ENCODE data around the gene CHST14.
A peak's percentile ranks its signal among the peaks of the same experiment; 100 is the strongest.
"Not testable (repeated sequence)": the region's sequence is repeated elsewhere in the genome, so short reads cannot be mapped to it uniquely, and the experiment has no call there.

Gene CHST14

DNA sequence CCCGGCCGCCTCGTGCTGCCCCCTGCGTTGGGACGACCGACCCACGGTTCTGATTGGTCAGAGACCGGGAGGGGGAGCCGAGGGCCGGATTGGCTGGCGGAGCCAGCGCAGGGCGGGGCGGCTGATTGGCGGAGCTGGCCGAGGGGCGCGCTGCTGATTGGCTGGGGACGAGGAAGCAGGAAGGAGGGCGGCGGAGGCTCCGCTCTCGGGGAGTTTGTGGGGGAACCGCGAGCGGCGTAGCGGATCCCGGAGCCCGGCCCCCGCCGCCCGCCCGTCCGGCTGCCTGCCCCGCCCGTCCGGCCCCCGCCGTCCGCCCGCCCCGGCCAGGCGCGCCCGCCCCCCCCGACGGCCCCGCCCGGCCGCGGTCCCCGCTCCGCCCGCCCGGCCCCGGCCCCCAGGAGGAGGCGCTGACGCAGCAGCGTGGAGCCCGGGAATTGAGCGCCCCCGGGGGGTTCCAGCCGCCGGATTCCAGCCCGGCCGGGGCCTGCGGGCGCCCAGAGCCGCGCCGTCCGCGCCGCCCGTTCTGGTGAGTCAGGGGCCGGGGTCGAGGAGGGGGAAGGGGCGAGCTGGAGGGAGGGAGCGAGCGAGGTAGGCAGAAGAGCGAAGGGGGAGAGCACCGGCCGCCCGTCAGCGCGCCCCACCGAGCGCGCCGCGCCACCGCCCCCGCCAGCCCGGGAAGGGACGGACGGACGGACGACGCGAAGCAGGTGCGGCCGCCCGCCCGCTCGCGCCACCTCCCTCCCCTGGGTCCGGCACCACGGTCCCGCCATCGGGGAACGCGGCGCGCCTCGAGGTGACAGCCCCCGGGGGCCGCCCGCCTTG, 29.8 kb upstream of the CHST14 start, which contains the start of gene BAHD1:
TSS of gene BAHD1 (plus strand) at position 211 of the 822 bp plus-strand sequence. CDS start 17,512 bp downstream, outside the sequence.
- DNase-seq: peak; percentile 93

DNA sequence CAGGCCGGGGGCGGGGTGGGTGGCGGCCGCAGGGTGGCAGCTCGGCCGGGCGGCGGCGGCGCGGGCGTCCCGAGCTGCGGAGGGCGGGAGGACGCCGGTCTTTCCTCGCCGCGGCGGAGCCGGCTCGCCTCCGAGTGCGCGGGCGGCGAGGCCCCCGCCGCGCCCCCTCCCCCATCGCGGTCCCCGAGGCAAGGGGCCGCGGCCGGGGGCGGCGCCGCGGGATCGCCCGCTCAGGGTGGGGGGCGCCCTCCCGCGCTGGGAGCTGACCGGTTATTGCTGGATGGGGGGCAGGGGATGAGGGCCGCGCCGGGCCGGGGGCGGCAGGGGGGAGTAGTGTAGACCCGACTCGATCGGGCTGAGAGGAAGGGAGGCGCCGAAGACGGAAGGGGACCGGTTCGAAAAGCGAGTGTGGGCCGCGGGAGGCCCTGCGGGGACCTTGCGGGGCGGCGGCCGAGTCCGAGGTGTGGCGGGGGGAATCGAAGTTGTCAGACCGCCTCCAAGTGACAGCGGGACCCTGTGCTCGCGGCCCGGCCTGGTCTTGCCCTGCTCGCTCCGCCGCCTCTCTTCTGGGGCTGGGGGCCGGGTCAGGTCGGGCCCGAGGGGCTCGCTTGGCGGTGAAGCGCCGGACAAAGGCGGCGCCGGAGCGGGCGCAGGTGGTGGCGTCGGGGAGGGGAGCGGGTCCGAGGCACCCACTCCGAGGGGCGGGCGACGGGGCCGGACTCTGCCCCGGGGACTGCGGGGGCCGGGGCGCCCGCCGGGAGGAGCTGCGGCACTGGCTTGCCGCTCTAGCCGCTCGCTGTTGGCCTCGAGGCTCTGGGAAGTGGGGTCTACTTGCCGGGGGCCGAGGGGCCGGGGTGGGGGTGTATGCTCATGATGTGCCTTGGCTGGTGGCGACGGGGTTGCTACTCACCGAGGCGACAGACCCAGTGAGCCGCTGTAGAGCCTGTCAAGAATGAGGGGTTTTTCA, 28.9 kb upstream of the CHST14 start:
- DNase-seq: peak; percentile 1

DNA sequence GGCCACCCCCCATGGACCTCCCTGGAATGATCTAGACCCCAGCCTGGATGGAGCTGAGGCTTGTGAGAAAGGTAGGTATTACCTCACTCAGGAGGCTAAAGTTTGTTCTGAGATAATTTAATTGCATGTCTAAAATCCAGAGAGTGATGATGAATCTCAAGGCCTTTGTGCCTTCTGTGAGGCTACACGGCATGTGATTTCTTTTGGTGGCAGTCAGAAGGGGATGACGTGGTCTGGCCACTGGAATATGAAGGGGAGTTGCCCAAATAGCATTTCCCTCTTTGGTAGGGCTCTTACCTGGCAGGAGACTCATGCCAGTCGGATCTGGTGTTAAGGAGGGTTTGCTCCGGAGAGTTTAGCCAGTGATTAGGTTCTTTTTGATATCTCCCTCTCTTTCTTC, 27.5 kb upstream of the CHST14 start:
- no peak for DNase-seq

DNA sequence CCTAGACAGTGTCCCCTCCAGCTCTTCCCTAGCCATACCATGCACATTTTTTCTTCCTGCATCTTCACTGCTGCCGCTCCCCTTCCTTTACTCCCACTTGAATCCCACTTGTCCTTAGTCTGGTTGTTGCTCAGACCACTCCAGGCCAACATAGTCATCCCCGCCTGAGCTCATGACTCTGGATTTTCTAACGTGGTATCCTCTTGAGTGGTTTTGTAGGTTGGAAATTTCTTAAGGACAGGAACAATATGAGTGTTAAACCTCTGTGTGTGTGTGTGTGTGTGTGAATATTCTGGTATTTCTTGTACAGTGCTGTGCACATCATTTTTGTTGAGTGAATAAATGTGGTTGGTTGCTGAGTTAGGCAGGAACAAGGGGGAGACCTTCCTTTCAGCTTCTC, 26.9 kb upstream of the CHST14 start:
- DNase-seq: no peak

DNA sequence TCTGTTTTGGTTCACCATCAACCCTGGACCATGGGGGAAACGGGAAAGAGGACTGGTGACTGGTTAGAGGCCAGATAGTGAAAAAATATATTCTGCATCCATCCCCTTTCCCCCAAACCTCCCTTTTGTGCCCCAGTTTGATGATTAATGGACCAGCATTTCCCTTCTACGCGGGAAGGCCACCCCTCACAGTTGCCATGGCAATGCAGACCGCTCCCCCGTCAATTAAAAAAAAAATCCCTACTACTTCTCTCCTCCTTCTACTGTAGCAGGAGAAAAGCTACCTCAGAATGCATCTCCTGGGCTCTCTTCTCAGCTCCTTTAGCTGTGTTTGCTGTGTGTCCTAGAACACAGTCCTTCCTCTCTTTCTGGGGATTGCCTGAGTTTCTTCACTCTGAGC, 26.0 kb upstream of the CHST14 start:
- no peak for DNase-seq

DNA sequence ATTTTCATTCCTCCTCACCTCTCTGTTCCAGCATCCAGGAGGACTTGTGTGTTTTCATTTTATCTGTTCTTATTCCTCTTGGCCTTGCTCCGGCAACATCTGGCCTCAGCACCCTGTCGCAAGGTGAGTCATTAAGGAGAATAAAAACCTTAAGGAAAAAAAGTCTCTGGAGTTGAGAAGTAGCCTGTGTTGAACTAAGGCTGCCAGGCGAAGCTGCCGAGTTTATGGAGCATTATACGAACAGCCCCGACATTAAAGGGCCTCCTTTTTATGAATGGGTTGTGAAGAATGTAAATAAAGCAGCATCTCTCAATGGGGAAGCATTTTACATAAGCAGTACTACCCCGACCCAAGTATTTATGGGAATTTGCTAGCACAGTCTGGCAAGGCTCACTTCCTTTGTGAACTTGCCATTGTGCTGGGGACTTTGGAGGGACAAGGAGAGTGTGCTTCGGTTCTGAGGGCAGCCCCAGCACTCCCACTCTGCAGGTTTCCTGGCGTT, 25.3 kb upstream of the CHST14 start:
- no peak for DNase-seq

DNA sequence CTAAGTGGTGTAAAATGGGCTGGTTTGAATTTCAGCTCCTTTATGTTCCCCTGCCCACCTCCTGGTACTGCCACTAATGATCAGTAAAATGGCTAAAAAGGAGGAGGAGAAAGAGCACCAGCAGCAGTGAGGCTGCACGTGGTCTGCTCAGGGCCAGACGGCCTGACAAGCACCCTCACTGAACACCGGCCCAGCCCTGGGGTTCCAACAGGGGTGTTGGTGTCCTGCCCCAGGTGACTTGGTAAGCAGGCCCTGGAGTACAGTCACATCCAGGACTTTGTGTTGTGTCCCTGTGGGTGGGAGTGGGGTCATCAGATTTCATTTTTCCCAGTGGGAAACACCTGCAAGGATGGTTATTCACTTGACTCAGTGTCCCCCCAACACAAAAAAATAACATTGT, 24.6 kb upstream of the CHST14 start:
- DNase-seq: no peak

DNA sequence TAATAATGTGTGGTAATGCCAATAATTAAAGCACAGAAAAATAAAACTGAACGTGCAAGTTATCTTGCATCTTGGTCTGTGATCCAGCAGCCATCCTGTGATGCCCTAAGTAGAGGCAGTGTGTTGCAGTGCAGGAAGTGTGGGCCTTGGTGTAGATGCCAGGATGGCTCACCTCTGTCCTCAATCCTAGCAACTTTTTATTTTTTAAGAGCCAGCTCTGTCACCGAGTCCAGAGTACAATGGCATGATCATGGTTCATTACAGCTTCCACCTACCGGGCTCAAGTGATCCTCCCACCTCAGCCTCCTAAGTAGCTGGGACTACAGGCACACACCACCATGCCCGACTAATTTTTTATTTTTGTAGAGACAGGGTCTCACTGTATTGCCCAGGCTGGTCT, 22.4 kb upstream of the CHST14 start:
- DNase-seq: no peak

DNA sequence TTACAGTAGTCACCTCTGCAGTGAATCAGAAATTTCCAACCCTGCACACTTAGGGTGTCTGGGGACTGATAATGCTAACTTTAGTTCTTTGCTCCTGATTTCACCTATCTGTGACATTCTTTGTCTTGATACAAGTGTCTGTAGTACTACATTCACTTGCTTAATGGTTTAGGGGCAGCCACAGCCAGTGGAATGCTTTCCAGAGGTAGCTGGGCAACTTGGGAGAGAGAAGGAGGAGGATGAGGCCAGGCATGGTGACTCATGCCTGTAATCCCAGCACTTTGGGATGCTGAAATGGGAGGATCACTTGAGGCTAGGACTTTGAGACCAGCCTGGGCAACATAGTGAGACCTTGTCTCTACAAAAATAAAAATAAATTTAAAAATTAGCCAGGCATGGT, 21.5 kb upstream of the CHST14 start:
- no peak for DNase-seq

DNA sequence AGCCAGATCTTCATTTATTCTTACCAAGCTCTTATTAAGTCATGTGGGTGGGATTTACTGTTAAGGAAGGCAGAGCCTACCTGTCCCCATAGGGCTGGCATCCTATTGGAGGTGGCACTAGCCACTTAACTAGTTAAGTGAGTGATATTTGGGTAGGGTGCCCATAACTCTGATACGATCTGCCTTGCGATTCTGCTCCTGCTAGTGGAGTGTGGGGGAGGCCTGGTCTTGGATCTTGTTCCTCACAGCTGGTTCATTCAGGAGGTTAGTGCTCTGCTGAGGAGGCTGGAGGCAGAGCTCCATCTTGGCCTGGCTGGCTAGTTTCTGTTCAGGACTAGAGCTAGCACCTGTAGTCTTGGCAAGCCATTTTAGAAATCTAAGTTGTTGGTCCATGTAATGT, 20.7 kb upstream of the CHST14 start:
- no peak for DNase-seq

DNA sequence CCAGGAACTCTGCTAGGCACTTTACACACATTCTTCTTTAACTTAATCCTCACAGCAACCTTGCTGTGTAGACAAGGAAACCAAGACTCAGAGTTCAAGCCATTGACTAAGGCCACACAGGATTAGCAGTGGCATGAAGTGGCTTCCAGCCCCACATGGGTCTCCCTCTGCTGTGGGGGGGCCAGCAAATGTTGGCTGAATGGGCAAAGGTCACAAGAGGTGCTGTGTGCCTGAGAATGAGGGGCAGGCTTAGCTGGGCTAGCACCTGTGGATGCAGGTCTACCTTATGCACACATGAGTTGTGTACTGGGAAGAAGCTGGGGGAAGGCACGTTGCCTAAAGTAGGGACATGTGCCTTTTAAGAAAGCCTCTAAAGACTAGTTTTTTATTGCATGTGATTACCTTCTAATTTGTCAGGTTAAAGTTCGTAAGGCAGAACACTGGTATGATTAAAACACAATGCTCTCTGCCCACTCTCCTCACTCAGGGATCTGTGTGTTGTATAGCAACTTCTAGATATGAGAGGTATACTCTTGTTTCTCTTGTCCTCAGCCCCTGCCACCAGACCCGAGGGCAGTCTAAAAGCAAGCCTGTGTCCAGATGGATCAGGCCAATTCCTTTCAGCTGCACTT, 19.1 kb upstream of the CHST14 start:
- DNase-seq: no peak

DNA sequence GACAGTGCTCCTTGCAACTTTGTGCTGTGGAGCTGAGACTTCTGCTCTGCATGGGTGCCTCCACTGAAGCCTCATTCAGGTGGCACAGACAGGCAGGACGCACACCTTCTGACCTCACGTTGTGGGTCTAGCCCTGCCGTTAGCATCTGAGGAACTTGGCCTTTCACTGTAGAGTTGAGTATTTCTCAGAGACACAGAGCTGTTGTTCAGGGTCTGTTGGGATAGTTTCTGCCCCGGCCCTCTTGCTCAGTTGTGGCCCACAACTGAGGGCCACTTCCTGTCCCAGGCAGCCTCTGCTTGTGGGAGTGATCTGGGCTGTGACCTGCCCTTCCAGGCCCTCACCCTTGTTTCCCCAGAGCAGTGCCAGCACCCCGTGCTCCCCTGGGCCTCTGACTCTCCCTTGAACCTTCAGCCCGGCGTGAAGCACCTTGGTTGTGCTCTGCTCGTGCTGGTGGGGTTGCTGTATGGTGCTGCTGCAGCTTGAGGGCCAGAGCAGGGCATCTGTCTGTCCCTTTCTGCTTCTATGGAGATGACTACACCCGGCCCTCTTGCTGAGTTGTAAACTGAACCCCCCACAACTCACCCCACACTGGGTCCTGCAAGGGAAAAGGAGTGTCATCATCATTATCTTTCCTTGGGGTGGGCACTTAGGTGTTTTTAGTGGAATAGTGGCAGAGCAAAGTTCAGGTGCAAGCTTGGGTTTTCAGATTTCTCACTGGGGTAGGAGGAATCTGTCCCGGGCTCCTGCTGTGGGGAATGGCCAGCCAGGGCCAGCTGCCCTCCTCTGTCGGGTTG, 18.3 kb upstream of the CHST14 start:
- DNase-seq: no peak

DNA sequence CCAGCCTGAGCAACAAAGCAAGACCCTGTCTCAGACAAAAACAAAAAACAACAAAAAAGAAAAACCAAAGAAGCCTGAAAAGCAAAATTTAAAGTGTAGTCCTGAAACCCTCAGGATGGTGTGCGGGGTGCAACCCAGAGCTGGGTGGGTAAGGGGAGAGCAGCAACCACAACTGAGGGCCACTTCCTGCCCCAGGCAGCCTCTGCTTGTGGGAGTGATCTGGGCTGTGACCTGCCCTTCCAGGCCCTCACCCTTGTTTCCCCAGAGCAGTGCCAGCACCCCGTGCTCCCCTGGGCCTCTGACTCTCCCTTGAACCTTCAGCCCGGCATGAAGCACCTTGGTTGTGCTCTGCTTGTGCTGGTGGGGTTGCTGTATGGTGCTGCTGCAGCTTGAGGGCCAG, 16.8 kb upstream of the CHST14 start:
- DNase-seq: not testable (repeated sequence)

DNA sequence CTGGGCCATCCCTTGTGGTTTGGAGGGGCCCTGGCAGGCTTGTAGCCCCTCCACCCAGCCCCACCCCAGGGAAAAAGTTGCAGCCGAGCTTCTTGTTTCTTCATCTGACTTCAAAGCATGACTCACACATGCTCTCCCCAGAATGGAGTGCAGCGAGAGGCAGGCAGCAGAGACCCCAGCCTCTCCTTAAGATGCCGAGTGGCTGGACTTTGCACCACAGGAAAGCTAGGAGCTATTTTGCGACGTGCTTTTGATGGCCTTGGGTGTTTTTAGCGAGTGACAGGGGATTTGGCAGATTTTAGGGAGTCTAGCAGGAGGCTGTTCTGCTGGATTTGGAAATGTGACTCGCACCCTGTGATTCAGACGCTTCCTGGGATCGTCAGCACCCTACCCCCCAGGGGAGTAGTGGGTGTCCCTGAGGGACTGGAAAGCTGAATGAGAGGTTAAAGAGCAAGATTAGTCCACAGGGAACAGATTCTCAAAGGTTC, 15.8 kb upstream of the CHST14 start:
- no peak for DNase-seq

DNA sequence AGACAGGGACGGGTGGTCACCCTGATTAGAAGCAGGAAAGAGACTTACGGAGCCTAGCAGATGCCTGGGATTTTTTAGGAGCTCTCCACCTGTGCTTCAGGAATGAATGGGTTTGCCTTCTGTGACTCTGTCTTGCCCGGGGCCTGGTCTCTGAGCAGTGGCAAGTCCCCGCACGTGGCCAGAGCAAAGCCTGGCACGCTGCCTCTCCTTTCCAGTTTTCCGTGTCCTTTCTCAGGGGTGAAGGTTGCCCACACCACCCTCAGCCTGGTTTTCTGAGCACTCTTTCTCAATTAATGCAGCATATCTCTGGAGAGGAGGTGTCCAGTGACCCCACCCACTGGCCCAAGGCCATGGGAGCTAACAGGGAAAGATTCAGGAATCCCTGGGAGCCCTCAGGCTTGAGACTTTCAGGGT, 14.5 kb upstream of the CHST14 start:
- no peak for DNase-seq

DNA sequence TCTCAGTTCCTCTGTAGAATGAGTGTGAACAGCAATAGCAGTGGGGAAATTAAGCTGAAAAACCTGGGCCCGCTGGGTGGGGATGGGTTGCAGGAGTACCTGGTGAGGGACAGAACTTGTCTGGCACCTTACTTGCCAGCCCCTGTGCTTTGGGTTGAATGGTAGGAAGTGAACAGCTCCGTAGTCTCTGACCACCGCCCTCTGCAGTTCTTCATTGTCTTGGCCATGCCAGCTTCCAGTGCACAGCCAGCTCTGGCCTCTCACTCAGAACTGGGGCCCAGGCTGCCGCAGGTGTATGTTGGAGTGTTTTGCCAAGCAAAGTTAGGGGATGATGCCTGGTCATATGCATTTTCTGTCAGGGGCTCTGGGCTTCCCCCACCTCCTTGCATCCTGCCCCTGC, 14.0 kb upstream of the CHST14 start:
- no peak for DNase-seq

DNA sequence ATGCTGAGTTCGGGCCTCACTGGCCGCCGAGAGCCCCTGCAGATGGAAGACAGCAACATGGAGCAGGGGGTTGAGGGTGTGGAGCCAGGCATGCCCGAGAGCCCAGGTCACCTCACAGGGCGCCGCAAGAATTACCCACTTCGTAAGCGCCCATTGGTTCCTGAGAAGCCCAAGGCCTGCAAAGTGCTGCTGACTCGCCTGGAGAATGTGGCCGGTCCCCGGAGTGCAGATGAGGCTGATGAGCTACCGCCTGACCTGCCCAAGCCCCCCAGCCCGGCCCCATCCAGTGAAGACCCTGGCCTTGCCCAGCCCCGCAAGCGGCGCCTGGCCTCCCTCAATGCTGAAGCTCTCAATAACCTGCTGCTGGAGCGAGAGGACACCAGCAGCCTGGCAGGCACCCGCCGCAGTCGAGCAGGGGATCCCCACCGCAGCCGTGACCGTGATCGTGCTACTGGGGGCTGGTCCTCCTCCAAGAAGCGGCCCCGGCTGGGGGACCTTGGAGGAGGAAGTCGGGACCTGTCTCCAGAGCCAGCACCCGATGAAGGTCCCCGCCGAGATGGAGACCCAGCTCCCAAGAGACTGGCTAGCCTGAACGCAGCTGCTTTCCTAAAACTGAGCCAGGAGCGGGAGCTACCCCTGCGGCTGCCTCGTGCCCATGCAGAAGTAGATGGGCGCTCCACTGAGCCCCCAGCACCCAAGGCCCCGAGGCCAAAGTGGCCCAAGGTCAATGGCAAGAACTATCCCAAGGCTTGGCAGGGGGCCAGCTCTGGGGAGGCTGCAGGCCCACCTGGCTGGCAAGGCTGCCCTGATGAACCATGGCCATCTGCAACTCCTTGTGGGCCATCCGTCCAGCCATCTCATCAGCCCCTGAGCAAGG, 12.1 kb upstream of the CHST14 start:
- DNase-seq: no peak

DNA sequence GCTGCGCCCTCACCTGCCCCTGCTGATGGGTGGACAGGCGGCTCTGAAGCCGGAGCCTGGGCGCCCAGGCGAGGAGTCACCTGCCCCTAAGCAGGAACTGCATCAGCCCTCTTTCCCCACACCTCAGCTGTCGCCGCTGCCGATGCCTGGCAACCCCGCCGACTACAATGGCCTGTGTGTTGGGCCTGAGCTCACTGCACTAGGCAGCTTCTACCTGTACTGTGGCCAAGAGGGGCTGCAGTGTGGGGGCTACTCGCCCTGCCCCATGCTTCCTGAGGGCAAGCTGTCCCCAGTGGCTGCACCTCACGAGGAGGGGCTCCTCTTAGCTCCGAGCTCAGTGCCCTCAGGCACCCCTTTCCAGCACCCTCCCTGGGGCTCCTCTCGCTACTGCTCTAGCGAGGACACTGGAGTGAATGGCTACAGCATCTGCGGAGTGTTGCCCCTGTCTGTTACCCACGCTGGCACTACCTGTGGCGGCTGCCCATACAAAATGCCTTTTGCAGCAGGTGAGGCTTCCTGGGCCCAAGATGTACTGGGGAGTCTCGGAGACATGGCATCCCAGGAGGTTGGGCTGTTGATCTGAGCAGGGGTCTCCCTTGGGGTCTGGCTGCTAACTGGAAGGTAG, 11.3 kb upstream of the CHST14 start:
- DNase-seq: no peak

DNA sequence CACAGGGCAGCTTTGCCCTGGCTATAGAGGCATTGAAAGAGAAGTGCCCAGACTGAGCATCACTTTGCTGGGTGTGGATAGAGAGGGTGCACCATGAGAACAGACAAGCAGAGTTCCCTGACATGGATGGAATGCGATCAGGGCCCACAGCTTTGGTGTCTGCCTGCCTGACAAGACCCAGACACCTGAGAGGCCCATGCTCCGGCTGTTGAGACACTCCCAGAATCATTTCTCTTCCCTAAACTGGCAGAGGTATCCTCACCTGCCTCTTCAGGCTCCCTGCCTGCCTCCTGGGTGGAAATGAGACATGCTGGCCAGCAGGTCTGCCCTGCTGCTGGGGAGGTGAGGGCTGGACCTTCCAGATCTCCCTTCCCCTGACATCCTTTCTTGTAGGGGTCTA, 10.4 kb upstream of the CHST14 start:
- DNase-seq: no peak

DNA sequence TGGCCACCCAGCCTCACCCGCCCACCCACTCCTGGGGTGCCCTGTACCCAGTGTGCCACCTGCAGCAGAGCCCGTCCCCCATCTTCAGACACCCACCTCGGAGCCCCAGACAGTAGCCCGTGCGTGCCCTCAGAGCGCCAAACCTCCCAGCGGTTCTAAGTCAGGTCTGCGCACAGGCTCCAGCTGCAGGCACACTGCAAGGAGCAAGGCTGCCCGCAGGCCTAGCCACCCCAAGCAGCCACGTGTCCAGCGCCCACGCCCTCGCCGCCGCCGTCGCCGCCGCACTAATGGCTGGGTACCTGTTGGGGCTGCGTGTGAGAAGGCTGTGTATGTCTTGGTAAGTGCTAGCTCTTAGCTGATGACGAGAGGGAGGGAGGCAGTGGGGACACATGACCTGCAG, 8.8 kb upstream of the CHST14 start:
- DNase-seq: no peak

DNA sequence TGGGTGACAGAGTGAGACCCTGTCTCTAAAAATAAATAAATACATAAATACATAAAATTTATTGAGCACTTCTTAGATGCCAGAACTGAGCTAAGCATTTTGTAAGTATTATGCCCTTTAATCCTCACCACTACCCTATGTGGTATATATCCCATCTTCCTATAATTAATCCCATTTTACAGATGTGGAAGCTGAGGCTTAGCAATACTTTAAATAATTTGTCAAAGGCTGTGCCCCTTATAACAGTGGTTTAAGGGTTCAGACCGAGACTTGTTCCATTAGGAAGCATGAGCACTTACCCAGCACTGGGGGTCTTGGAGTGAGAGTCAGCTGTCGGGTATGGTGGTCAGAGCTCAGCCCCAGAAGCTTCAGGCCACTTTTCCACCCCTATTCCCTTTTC, 7.5 kb upstream of the CHST14 start:
- DNase-seq: no peak

Data from NCI-H2171 (cell line).